Right kidney (tissue), 1 donor: ENCODE data around the gene SUCLA2.
"Not testable (repeated sequence)": the region's sequence is repeated elsewhere in the genome, so short reads cannot be mapped to it uniquely, and the experiment has no call there.

Experiments
- DNase-seq: peaks from one replicate; pipeline ENCODE4 v3.0.0-alpha.2; 2016

The SUCLA2 gene

GRCh38 chr13:48000559-48001113 is 437 bp downstream of the SUCLA2 start:
- DNase-seq, result peak; percentile 84

GRCh38 chr13:47999973-48000372 is 1.1 kb downstream of the SUCLA2 start:
- no peak for DNase-seq

DNA sequence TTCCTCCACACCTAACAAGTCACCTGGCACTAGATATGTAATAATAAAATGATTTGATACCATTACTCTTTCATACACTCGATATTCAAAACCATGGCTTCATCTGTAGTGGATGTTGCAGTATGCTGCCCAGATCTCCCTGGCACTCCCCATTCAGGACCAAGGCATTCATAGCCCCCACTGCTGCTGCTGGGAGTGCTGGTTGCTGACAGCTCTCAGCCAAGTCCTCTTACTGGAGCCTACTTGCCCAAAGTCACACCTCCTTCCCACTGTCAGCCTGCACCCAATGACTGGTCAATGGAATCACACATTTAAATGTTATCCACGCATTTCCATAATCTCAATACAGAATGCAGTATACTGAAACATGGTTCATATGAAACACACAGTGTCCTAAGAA is 3.7 kb downstream of the SUCLA2 start:
- DNase-seq, result no peak

- DNase-seq, result no peak
Observed at GRCh38 chr13:47991859-47992258, 9.2 kb downstream of the SUCLA2 start.

DNA sequence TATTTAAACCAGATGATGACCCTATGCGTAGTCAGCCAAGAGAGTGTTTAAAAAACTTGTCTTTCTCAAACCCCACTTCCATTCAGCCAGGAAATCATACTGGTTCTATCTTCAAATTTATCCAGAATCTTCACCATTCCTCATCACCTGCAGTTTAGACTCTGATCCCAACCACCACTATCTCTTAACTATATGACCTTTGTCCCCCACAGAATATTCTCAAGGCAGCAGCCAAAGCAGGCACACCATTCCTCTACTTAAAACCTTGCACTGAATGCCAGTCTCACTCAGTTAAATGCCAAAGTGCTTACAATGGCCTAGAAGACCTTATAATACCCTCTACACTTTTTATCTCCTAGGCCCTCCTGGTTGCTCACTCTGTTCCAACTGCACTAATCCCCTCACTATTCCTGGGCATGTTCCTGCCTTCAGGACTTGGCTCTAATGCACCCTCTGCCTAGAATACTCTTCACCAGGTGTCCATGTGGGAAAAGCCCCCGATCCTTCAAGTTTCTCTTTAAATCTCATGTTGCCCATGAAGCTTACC is 10.1 kb downstream of the SUCLA2 start:
- DNase-seq, result no peak

DNA sequence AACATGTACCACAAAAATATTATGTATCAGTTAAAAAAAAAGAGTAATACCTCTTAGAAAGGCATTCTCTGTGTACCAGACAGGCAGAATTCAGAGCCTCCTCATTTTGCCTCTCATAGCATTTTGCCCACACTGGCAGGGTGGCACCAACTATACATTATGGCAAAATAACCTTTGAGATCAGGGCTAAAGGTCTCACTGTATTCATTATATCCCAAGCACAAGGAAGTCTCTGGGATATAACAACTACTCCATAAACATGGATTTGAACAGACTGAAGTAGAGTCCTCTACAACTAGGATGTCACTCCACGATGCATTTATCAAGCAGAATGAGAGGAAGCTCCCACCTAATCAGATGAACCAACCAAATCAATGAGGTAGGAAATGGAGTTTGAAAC is 10.6 kb downstream of the SUCLA2 start:
- DNase-seq, result no peak

- DNase-seq, result no peak
Observed at GRCh38 chr13:47983070-47983469, 18.0 kb downstream of the SUCLA2 start.

DNA sequence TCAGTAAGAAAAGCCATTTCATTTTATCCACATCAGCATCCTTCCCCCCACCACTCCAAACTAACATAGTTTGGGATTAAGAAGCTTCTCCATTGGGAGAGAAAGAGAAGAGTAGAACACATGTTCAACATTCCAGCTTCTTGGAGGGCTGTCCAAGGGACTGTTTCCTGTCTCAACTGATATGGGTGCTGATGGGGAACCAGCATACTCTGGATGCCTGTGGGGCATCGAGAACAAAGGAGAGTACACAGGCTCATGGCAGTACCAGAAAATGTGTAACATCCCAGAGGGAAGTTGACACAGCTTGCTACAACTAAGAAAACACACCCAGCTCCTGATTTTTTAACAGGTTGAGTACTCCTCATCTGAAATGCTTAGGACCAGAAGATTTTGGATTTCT is 24.7 kb downstream of the SUCLA2 start:
- no peak for DNase-seq

- no peak for DNase-seq
Observed at GRCh38 chr13:47964863-47965262, 36.2 kb downstream of the SUCLA2 start.

GRCh38 chr13:47962237-47962636 is 38.8 kb downstream of the SUCLA2 start:
- no peak for DNase-seq

- DNase-seq, result no peak
Observed at GRCh38 chr13:47959468-47960247, 41.4 kb downstream of the SUCLA2 start.

GRCh38 chr13:47957073-47957472 is 44.0 kb downstream of the SUCLA2 start:
- DNase-seq, result no peak

GRCh38 chr13:47955836-47956235 is 45.2 kb downstream of the SUCLA2 start:
- no peak for DNase-seq

GRCh38 chr13:47949799-47950198 is 51.3 kb downstream of the SUCLA2 start:
- no peak for DNase-seq

- DNase-seq, result no peak
Observed at GRCh38 chr13:47945738-47946137, 55.3 kb downstream of the SUCLA2 start.

GRCh38 chr13:47945146-47945545 is 55.9 kb downstream of the SUCLA2 start:
- not testable (repeated sequence) for DNase-seq

GRCh38 chr13:47934371-47934770 is 66.7 kb downstream of the SUCLA2 start:
- DNase-seq, result no peak

DNA sequence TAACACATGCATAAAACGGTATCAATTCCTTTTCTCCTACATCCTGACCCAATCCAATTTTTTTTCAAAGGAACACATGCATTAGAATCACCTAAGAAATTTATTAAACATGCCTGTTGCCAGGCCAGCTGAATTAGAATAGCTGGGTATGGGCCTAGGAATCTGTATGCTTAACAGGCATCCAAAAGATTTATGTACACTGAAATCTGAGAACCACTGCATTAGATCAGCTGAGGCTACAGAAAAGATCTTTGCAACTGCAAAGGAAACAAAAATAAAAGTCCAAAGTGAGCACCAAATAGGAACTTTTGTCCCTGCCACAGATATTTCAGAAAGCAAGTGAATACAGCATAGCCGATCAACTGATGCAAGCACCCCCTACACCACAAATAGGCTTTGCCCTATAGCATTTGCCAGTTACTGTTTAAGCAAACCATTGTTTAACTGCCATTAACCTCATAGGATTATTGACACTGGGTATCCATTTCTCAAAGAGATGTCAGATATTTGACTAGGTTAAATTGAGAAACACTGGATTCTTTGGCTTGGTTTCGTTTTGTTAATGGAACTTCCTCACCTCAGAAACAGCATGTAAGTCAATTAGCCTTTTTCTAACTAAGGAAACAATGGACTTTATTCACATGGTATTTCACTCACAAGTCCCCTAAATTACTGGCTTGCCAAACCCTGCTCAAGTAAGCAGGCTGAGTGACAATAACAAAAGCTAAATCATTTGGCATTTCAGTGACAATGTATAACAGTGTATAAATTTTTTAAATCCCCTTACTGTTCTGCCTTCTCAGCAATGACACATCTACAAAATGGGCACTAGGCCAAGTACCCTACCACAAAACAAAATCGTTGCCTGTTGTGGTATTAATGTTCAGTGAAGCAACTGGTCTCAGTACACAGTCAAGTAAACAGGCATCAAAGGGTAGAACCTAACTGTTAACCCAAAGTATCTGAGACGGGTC is 67.8 kb downstream of the SUCLA2 start:
- DNase-seq, result no peak

DNA sequence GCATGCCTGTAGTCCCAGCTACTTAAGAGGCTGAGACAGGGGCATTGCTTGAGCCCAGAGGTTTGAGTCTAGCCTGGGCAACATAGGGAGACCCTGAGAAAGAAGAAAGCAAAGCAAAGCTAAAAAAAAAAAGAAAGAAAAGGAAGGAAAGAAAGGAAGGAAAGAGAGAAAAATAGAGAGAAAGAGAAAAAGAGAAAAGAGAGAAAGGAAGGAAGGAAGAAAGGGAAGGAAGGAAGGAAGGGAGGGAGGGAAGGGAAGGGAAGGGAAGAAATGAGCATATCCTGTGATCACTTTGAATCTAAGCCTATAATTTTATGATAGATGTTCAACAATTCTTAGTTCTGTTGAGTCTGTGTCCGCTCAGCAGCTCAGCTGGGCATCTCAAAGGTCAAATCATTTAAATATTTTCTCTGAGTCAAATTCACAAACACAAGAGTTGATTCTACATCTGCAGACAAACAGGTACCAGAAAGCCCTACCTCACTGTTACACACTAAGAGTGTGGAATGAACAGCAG is 70.4 kb downstream of the SUCLA2 start:
- no peak for DNase-seq

- DNase-seq, result no peak
Observed at GRCh38 chr13:47929156-47929555, 71.9 kb downstream of the SUCLA2 start.

GRCh38 chr13:47917022-47917574 is 84.0 kb downstream of the SUCLA2 start:
- no peak for DNase-seq

- DNase-seq, result no peak
Observed at GRCh38 chr13:47908197-47908902, 92.7 kb downstream of the SUCLA2 start.
